Smooth muscle cell (in vitro differentiated cells): Measurements from ENCODE around the gene SH3RF2. TPM values are rescaled to one million over a fixed set of nuclear protein-coding genes. Genes with fewer than 3 reads are reported as not detected.
"Not testable (repeated sequence)": the region's sequence is repeated elsewhere in the genome, so short reads cannot be mapped to it uniquely, and the experiment has no call there.

Source experiments
- DNase-seq: peaks from one replicate; lab custom pipeline; 2025; ENCODE audit not compliant: unreplicated experiment; lab: John Stamatoyannopoulos, UW
- H2AFZ ChIP-seq: fragments of 200-600 bp; sonication (generic); 2 replicates; pipeline ENCODE4 v1.6.0; 2016; ENCODE audit warnings: antibody characterized with exemption, low read depth, mild to moderate bottlenecking
- H3F3A ChIP-seq: fragments of 200-600 bp; sonication (generic); 2 replicates; pipeline ENCODE4 v1.6.0; 2017; ENCODE audit warnings: antibody characterized with exemption, low read depth
- H3K27ac ChIP-seq: fragments of 200-600 bp; sonication (generic); 2 replicates; pipeline ENCODE4 v1.5.1; 2016; ENCODE audit warnings: low read depth, mild to moderate bottlenecking
- H3K27me3 ChIP-seq: fragments of 200-600 bp; sonication (generic); 2 replicates; pipeline ENCODE4 v1.6.1; 2016; ENCODE audit warnings: low read depth, mild to moderate bottlenecking
- H3K36me3 ChIP-seq: fragments of 200-600 bp; sonication (generic); 2 replicates; pipeline ENCODE4 v1.5.1; 2016; ENCODE audit warnings: low read depth
- H3K4me1 ChIP-seq: fragments of 200-600 bp; sonication (generic); 2 replicates; pipeline ENCODE4 v1.5.1; 2016; ENCODE audit warnings: low read depth
- H3K4me2 ChIP-seq: fragments of 200-600 bp; sonication (generic); 2 replicates; pipeline ENCODE4 v1.6.0; 2016; ENCODE audit warnings: mild to moderate bottlenecking
- H3K4me3 ChIP-seq: fragments of 200-600 bp; sonication (generic); 2 replicates; pipeline ENCODE4 v1.5.1; 2016; ENCODE audit warnings: mild to moderate bottlenecking
- H3K79me2 ChIP-seq: fragments of 200-600 bp; sonication (generic); 2 replicates; pipeline ENCODE4 v1.6.0; 2016; ENCODE audit warnings: low read depth, mild to moderate bottlenecking
- H3K9ac ChIP-seq: fragments of 200-600 bp; sonication (generic); 2 replicates; pipeline ENCODE4 v1.6.0; 2016; ENCODE audit warnings: low read depth
- H3K9me3 ChIP-seq: fragments of 200-600 bp; sonication (generic); replicated peaks from 2 replicates; pipeline ENCODE4 v1.5.1; 2016; ENCODE audit warnings: low read depth
- H4K20me1 ChIP-seq: fragments of 200-600 bp; sonication (generic); 2 replicates; pipeline ENCODE4 v1.6.0; 2016; ENCODE audit warnings: low read depth
- CTCF ChIP-seq: fragments of 200-600 bp; sonication (generic); IDR thresholded peaks from 2 replicates; pipeline ENCODE4 v1.5.1; 2017; ENCODE audit warnings: borderline replicate concordance, mild to moderate bottlenecking, antibody characterized with exemption; ENCODE audit not compliant: insufficient read depth, poor library complexity, severe bottlenecking
- WGBS: methylation state at CpG from one replicate; pipeline ENCODE4 v1.1.7; 2016; ENCODE audit warnings: low lambda C conversion rate; 5-methylcytosine and 5-hydroxymethylcytosine counted together
- polyA plus RNA-seq: library from polyadenylated mRNA; unstranded; fragments of >200 nt; fragmentation: Nextera tagmentation; extraction: Ambion mirVana; gene quantifications from 2 replicates; pipeline ENCODE4 v1.2.1, GENCODE V29; 2016
- total RNA-seq: library from RNA; depleted of rRNA; stranded (reverse); fragments of >200 nt; gene quantifications from 2 replicates; pipeline ENCODE4 v1.2.3, GENCODE V29; 2014

SH3RF2 gene
- total and polyA plus RNA-seq, 2 experiments from 2014 or later, result 1.0 to 2.0 TPM

GRCh38 chr5:145960166-145960565 is 23.8 kb downstream of the SH3RF2 start:
- Histone ChIP-seq H3F3A (no peaks in the 10 kb centered on the region), H3K79me2 (no peaks in the 10 kb centered on the region), H3K27me3 (peaks cover 32% of the 10 kb centered on the region), H3K36me3 (no peaks in the 10 kb centered on the region), H3K4me1 (no peaks in the 10 kb centered on the region), H3K9ac (no peak overlapping the region), H3K4me3 (no peak overlapping the region), H4K20me1 (no peaks in the 10 kb centered on the region), H3K9me3 (no peaks in the 10 kb centered on the region), H3K4me2 (no peak overlapping the region), H3K27ac (no peak overlapping the region), H2AFZ (no peak overlapping the region)
- no peak for DNase-seq
- TF ChIP-seq CTCF, result no peak
- 77% methylated on average over 1 of the region's 1 CpG for WGBS

- Histone ChIP-seq H3K79me2 (no peaks in the 10 kb centered on the region), H4K20me1 (no peaks in the 10 kb centered on the region), H3K9ac (no peak overlapping the region), H3K36me3 (no peaks in the 10 kb centered on the region), H2AFZ (no peak overlapping the region), H3K4me2 (no peak overlapping the region), H3K4me3 (no peak overlapping the region), H3F3A (no peaks in the 10 kb centered on the region), H3K27ac (no peak overlapping the region), H3K9me3 (no peaks in the 10 kb centered on the region), H3K27me3 (peaks cover 24% of the 10 kb centered on the region), H3K4me1 (no peaks in the 10 kb centered on the region)
- no peak for TF ChIP-seq CTCF
- no peak for DNase-seq
- WGBS, result 45% methylated on average over 4 of the region's 4 CpGs
Measured at GRCh38 chr5:145960848-145961600, 24.6 kb downstream of the SH3RF2 start.

GRCh38 chr5:145962001-145962400 is 25.6 kb downstream of the SH3RF2 start:
- DNase-seq, result no peak
- Histone ChIP-seq H3K36me3 (no peaks in the 10 kb centered on the region), H3K27ac (no peak overlapping the region), H3K9ac (no peak overlapping the region), H2AFZ (no peak overlapping the region), H4K20me1 (no peaks in the 10 kb centered on the region), H3F3A (no peaks in the 10 kb centered on the region), H3K27me3 (peaks cover 15% of the 10 kb centered on the region), H3K9me3 (no peaks in the 10 kb centered on the region), H3K4me3 (no peak overlapping the region), H3K79me2 (no peaks in the 10 kb centered on the region), H3K4me1 (no peaks in the 10 kb centered on the region), H3K4me2 (no peak overlapping the region)
- TF ChIP-seq CTCF, result no peak
- WGBS, result 82% methylated on average over 2 of the region's 2 CpGs

GRCh38 chr5:145964008-145964407 is 27.6 kb downstream of the SH3RF2 start:
- H4K20me1 ChIP-seq, H3F3A ChIP-seq, H3K4me1 ChIP-seq, H2AFZ ChIP-seq, H3K9me3 ChIP-seq, H3K4me3 ChIP-seq, H3K4me2 ChIP-seq, H3K27ac ChIP-seq, H3K9ac ChIP-seq, DNase-seq, H3K27me3 ChIP-seq, H3K36me3 ChIP-seq, H3K79me2 ChIP-seq: not testable (repeated sequence)
- 96% methylated on average over 9 of the region's 9 CpGs for WGBS
